Neuronal stem cell (in vitro differentiated cells): ENCODE measurements around the gene RBL2.
"Not testable (repeated sequence)": the region's sequence is repeated elsewhere in the genome, so short reads cannot be mapped to it uniquely, and the experiment has no call there.

Experiments used
- DNase-seq: peaks from one replicate; pipeline ENCODE4 v3.0.0-alpha.2; 2013; ENCODE audit warnings: low spot score
- H2AFZ ChIP-seq: one replicate; pipeline ENCODE4 v1.6.1; 2013; ENCODE audit warnings: mild to moderate bottlenecking, low read length, inconsistent platforms
- H2AK5ac ChIP-seq: 2 replicates; pipeline ENCODE4 v1.6.1; 2013; ENCODE audit warnings: low read depth, mild to moderate bottlenecking, inconsistent platforms, low read length, moderate library complexity, mixed read lengths
- H2BK120ac ChIP-seq: 2 replicates; pipeline ENCODE4 v1.6.1; 2013; ENCODE audit warnings: low read depth, mild to moderate bottlenecking, inconsistent platforms, low read length, moderate library complexity, mixed read lengths
- H2BK12ac ChIP-seq: one replicate; pipeline ENCODE4 v1.6.1; 2013; ENCODE audit warnings: low read length, inconsistent platforms
- H2BK15ac ChIP-seq: 2 replicates; pipeline ENCODE4 v1.6.1; 2013; ENCODE audit warnings: mild to moderate bottlenecking, low read length, inconsistent platforms, mixed read lengths
- H2BK5ac ChIP-seq: one replicate; pipeline ENCODE4 v1.6.1; 2013; ENCODE audit warnings: inconsistent platforms, mild to moderate bottlenecking, low read length, moderate library complexity
- H3K14ac ChIP-seq: one replicate; pipeline ENCODE4 v1.6.1; 2013; ENCODE audit warnings: low read length, inconsistent platforms
- H3K18ac ChIP-seq: 2 replicates; pipeline ENCODE4 v1.6.1; 2013; ENCODE audit warnings: low read length, inconsistent platforms
- H3K23ac ChIP-seq: 2 replicates; pipeline ENCODE4 v1.6.1; 2013; ENCODE audit warnings: low read depth, mild to moderate bottlenecking, mixed read lengths, low read length, inconsistent platforms; ENCODE audit not compliant: poor library complexity
- H3K27ac ChIP-seq: replicated peaks from 3 replicates; pipeline ENCODE4 v1.5.1; 2013; ENCODE audit warnings: low read length, inconsistent platforms
- H3K27me3 ChIP-seq, 3 experiments: 2 replicates each; pipeline ENCODE4 v1.6.1; 2013; ENCODE audit warnings: low read length in 3 of 3, mild to moderate bottlenecking in 2 of 3, inconsistent platforms in 1 of 3, low read depth in 1 of 3, mixed read lengths in 1 of 3, moderate library complexity in 1 of 3; ENCODE audit not compliant: control insufficient read depth in 3 of 3, insufficient read depth in 3 of 3
- H3K36me3 ChIP-seq, 2 donors: replicated peaks in 1 of 2; 2 replicates each; pipeline ENCODE4 v1.6.1; 2013; ENCODE audit warnings: low read length in 2 of 2; ENCODE audit not compliant: control insufficient read depth in 2 of 2, insufficient read depth in 2 of 2
- H3K4ac ChIP-seq: 2 replicates; pipeline ENCODE4 v1.6.1; 2013; ENCODE audit warnings: inconsistent platforms, mild to moderate bottlenecking, low read length, moderate library complexity
- H3K4me1 ChIP-seq, 2 donors: 1 replicate in 1 of 2; 2 replicates in 1 of 2; pipeline ENCODE4 v1.6.1; 2013; ENCODE audit warnings: low read length in 2 of 2, low read depth in 1 of 2; ENCODE audit not compliant: control insufficient read depth in 2 of 2, insufficient read depth in 1 of 2
- H3K4me2 ChIP-seq: one replicate; pipeline ENCODE4 v1.6.1; 2013; ENCODE audit warnings: mild to moderate bottlenecking, low read length, inconsistent platforms; ENCODE audit not compliant: insufficient read depth, poor library complexity, severe bottlenecking
- H3K4me3 ChIP-seq, 2 donors: 2 replicates each; pipeline ENCODE4 v1.5.1; 2013; ENCODE audit warnings: low read length in 2 of 2, mild to moderate bottlenecking in 2 of 2, inconsistent platforms in 1 of 2, moderate library complexity in 1 of 2
- H3K79me1 ChIP-seq: one replicate; pipeline ENCODE4 v1.6.1; 2013; ENCODE audit warnings: low read depth, mild to moderate bottlenecking, inconsistent platforms, low read length, moderate library complexity
- H3K9ac ChIP-seq: one replicate; pipeline ENCODE4 v1.6.1; 2013; ENCODE audit warnings: mild to moderate bottlenecking, low read depth, low read length, inconsistent platforms; ENCODE audit not compliant: poor library complexity
- H3K9me3 ChIP-seq, 2 donors: replicated peaks in 1 of 2; 2 replicates each; pipeline versions ENCODE3 to v1.6.1; 2013; ENCODE audit warnings: low read length in 2 of 2, mild to moderate bottlenecking in 2 of 2, inconsistent platforms in 1 of 2, low read depth in 1 of 2, mixed read lengths in 1 of 2, moderate library complexity in 1 of 2; ENCODE audit not compliant: control insufficient read depth in 2 of 2, insufficient read depth in 1 of 2
- H4K8ac ChIP-seq: one replicate; pipeline ENCODE4 v1.6.1; 2013; ENCODE audit warnings: low read depth, mild to moderate bottlenecking, inconsistent platforms, low read length, moderate library complexity
- H4K91ac ChIP-seq: one replicate; pipeline ENCODE4 v1.6.1; 2013; ENCODE audit warnings: low read length, low read depth, mild to moderate bottlenecking, inconsistent platforms; ENCODE audit not compliant: poor library complexity
- WGBS, 2 donors: extraction: QIAGEN DNeasy Blood & Tissue Kit; methylation state at CpG; one replicate each; pipeline ENCODE4 v1.1.7; 2013; ENCODE audit warnings: missing lambda C conversion rate in 2 of 2, mixed read lengths in 1 of 2; ENCODE audit not compliant: insufficient read length in 2 of 2, insufficient replicate concordance in 1 of 2; ENCODE audit errors: extremely low coverage in 2 of 2; 5-methylcytosine and 5-hydroxymethylcytosine counted together

The RBL2 gene

GRCh38 chr16:53510704-53511070 is 76.4 kb downstream of the RBL2 start:
- Histone ChIP-seq H2BK120ac (no peak overlapping the region), H3K9ac (no peak overlapping the region), H3K27me3 (no peaks in the 10 kb centered on the region), H3K36me3 (no peaks in the 10 kb centered on the region), H3K4ac (no peak overlapping the region), H3K4me3 (no peak overlapping the region), H3K23ac (no peak overlapping the region), H2BK5ac (no peak overlapping the region), H3K9me3 (peaks cover 2 to 14% of the 10 kb centered on the region in 2 donors), H3K4me2 (no peak overlapping the region), H3K79me1 (no peaks in the 10 kb centered on the region), H3K27ac (no peak overlapping the region), H3K4me1 (peaks cover 2 to 3% of the 10 kb centered on the region in 2 donors), H2AK5ac (no peak overlapping the region), H2BK15ac (no peak overlapping the region), H3K14ac (no peak overlapping the region), H4K8ac (no peak overlapping the region), H4K91ac (no peak overlapping the region), H2AFZ (peak overlapping the region; percentile 92), H2BK12ac (no peak overlapping the region), H3K18ac (no peak overlapping the region)
- WGBS, 2 donors: no CpG with 5 or more reads among the region's 2 CpGs
- no peak for DNase-seq

GRCh38 chr16:53511084-53511402 is 76.8 kb downstream of the RBL2 start:
- H3K9me3 ChIP-seq: peaks cover 2 to 14% of the 10 kb centered on the region in 2 donors
- H3K36me3 ChIP-seq: no peaks in the 10 kb centered on the region
- no peak overlapping the region for H3K27ac ChIP-seq
- H2BK15ac ChIP-seq: no peak overlapping the region
- no peak overlapping the region for H4K8ac ChIP-seq
- H3K9ac ChIP-seq: no peak overlapping the region
- H2AFZ ChIP-seq: peak overlapping the region; percentile 92
- no peak overlapping the region for H2BK120ac ChIP-seq
- H3K4me3 ChIP-seq: no peak overlapping the region
- DNase-seq: no peak
- H3K4ac ChIP-seq: no peak overlapping the region
- no peak overlapping the region for H2BK12ac ChIP-seq
- no peak overlapping the region for H3K23ac ChIP-seq
- no peak overlapping the region for H3K4me2 ChIP-seq
- no peak overlapping the region for H2BK5ac ChIP-seq
- H3K79me1 ChIP-seq: no peaks in the 10 kb centered on the region
- no peak overlapping the region for H3K14ac ChIP-seq
- peaks cover 3 to 4% of the 10 kb centered on the region in 2 donors for H3K4me1 ChIP-seq
- WGBS, 2 donors: no CpG with 5 or more reads among the region's 6 CpGs
- no peak overlapping the region for H4K91ac ChIP-seq
- no peaks in the 10 kb centered on the region for H3K27me3 ChIP-seq
- no peak overlapping the region for H2AK5ac ChIP-seq
- H3K18ac ChIP-seq: no peak overlapping the region

- Histone ChIP-seq H3K4ac (no peak overlapping the region), H3K4me2 (no peak overlapping the region), H3K18ac (no peak overlapping the region), H3K4me1 (peaks cover 3 to 4% of the 10 kb centered on the region in 2 donors), H2BK12ac (no peak overlapping the region), H3K14ac (no peak overlapping the region), H2AK5ac (no peak overlapping the region), H2AFZ (no peak overlapping the region), H2BK5ac (no peak overlapping the region), H3K27me3 (no peaks in the 10 kb centered on the region), H3K4me3 (no peak overlapping the region), H3K23ac (no peak overlapping the region), H3K9me3 (peaks cover 2 to 14% of the 10 kb centered on the region in 2 donors), H2BK15ac (no peak overlapping the region), H3K9ac (no peak overlapping the region), H4K8ac (no peak overlapping the region), H4K91ac (no peak overlapping the region), H3K36me3 (no peaks in the 10 kb centered on the region), H3K27ac (no peak overlapping the region), H3K79me1 (no peaks in the 10 kb centered on the region), H2BK120ac (no peak overlapping the region)
- DNase-seq: no peak
- WGBS, 2 donors: no CpG with 5 or more reads among the region's 12 CpGs
These were observed 77.4 kb downstream of the RBL2 start for GRCh38 chr16:53511403-53512280.

- not testable (repeated sequence) for H3K79me1 ChIP-seq, H4K8ac ChIP-seq, DNase-seq
These were observed 78.5 kb downstream of the RBL2 start for GRCh38 chr16:53512795-53513194.

More at GRCh38 chr16:53512795-53513194, 78.5 kb downstream of the RBL2 start:
- not testable (repeated sequence) for H3K27me3 ChIP-seq, H3K23ac ChIP-seq, H3K4me2 ChIP-seq, H3K14ac ChIP-seq, H3K4ac ChIP-seq, H2AFZ ChIP-seq, H2BK15ac ChIP-seq, H3K18ac ChIP-seq, H3K4me3 ChIP-seq, H4K91ac ChIP-seq, H2BK120ac ChIP-seq, H3K27ac ChIP-seq, H3K9ac ChIP-seq, H2BK12ac ChIP-seq, H2AK5ac ChIP-seq, H2BK5ac ChIP-seq, H3K36me3 ChIP-seq, H3K4me1 ChIP-seq
- no CpG with 5 or more reads among the region's 1 CpG for WGBS, 2 donors
- peaks cover 2 to 14% of the 10 kb centered on the region in 2 donors for H3K9me3 ChIP-seq
